Suppressor macrophage treated with lipopolysaccharide for 1 hour (primary cell): ENCODE data around the gene DELE1.
"Not testable (repeated sequence)": the region's sequence is repeated elsewhere in the genome, so short reads cannot be mapped to it uniquely, and the experiment has no call there.

ENCODE experiments used
- DNase-seq, 3 donors: peaks; one replicate each; pipeline ENCODE4 v3.0.0-alpha.2; 2020 to 2022

The DELE1 gene

DNA sequence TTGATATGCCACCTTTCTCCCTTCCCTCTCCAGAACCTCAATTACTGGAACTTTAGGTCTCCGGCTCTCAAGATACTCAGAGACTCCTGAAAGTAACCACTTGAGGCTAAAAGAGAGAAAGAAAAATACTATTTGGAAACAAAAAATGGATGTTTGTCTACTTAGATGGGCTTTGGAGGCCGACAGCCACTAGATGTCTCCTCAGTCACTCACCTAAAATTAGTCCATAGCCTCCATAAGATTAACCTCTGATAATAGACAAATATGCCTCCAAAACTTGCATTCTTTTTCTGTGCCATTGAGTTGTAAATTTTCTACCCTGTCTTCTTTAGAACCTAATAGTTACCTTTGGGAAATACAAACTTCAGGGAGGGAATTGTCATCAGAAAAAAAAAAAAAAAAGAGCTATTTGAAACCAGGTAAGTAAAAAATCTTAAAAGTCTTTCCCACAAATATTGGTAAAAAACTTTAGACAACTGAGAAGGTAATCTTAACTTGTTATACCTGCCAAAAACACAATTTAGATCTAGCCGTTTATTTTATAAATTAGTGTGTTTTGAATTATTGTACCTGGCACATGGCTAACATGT is 34.3 kb upstream of the DELE1 start:
- DNase-seq, result peak; percentile 26 to 31 (median 27)

DNA sequence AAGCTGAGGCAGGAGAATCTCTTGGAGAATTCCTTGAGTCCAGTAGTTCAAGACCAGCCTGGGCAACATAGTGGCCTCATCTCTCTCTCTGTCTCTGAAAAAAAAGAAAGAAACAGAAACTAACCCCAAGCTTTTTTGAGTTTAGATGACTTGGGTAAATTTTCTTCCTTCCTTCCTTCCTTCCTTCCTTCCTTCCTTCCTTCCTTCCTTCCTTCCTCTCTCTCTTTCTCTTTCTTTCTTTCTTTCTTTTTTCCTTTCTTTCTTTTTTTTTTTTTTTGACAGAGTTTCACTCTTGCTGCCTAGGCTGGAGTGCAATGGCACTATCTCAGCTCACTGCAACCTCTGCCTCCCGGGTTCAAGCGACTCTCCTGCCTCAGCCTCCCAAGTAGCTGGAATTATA is 33.2 kb upstream of the DELE1 start:
- DNase-seq, result not testable (repeated sequence)

DNA sequence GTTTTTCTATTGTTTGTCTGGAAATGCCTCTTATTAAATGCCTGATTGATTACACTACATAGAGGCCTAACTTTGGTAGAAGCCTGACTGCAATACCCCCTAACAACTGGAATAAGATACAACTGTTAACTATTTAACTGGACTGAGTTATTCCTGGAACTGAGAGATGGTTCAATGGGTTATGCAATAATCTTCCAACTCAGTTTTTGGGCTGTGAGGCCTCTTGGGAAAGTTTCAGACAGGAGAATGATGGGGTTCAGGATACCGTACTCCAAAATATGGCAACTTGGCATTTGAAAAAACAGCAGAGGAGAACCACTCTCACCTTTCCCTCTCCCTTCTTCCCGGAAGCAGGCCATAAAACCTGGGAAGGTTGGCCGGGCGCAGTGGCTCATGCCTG is 26.2 kb upstream of the DELE1 start:
- no peak for DNase-seq

DNA sequence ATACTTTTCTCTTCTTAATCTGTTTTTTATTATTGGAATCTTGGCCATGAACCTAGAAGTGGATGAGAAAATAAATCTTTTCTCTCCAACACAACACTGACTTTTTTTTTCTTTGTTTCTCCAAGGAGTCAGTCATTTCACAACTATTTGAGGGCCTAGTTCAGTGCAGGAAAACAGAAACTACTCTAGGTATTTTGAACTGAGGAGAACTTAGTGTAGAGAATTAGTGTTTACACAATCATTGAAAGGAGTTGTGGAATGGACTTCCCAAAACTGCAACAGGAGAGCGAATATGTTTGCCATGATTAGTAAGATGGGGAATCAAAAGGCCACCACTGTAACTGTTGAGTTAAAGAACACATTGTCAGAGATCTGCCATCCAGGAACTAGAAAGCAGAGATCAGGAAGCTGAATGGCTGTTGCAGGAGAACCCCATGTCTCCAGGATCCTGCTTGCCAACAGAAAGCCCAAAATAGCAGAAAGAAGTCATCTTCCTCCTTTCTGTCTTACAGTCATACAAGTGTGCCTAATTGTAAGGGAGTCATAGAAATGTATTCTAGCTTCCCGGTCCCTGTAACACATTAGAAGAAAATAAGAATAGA is 25.1 kb upstream of the DELE1 start:
- DNase-seq, result peak; percentile 54 to 69 (median 60)

DNA sequence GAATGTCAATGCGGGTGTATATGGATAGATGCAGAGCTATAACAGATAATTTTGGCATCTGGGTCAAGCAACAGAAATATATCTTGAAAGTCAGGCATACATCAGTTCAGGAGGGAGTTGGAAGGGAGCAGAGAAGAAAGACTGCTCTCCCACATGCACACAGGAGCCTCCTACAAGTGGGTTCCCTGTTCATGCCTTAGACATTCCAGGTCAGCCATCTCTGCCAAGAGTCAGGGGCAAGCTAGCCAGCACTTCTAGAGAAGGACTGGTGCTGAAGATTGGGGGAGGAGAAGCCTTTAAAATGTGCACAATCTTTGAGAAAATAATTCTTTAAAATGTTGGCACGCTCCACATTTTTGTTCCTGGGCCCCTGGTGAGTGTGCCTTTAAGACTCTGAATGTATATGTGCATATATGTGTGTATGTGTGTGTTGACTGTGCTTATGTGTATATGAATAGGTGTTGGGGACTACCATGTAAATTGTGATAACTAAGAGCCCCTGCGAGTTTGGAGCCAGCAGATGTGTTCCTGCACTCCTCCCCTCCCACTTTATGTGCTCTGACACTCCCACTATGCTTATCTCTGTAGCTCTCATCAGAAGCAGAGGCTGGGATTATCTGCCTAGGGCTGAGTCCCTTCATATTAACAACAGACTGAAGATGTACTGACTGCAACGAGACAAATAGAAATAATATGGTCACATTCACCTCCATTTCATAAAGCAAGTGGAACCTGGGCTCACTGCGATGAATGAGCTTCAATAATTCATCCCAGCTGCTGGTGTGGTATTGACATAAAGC is 21.5 kb upstream of the DELE1 start:
- no peak for DNase-seq

DNA sequence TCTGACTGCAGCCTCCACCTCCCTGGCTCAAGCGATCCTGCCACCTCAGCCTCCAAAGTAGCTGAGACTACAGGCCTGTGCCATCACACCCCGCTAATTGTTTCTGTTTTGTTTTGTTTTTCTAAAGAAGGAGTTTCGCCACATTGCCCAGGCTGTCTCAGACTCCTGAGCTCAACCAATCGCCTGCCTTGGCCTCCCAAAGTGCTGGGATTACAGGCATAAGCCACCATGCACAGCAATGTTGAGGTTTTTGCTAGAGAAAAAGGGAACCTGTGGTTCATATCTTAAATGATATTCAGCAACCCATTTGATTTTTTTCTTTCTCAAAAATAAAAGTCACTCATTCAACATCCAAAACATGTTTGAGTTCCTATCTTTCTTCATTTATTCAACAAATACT is 20.4 kb upstream of the DELE1 start:
- peak; percentile 44 to 45 (median 44) for DNase-seq

DNA sequence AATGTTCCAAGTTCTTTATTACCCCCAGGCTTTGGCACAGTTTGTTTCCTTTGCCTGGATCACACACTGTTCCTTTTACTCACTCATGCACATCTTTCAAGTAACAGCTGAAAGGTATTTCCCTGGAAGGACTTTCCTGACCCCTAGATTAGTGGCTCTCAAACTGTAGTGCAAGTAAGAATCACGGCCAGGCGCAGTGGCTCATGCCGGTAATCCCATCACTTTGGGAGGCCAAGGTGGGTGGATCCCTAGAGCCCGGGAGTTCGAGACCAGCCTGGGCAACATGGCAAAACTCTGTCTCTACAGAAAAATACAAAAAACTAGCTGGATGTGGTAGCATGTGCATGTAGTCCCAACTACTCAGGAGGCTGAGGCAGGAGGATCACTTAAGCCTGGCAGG is 19.1 kb upstream of the DELE1 start:
- DNase-seq, result no peak

DNA sequence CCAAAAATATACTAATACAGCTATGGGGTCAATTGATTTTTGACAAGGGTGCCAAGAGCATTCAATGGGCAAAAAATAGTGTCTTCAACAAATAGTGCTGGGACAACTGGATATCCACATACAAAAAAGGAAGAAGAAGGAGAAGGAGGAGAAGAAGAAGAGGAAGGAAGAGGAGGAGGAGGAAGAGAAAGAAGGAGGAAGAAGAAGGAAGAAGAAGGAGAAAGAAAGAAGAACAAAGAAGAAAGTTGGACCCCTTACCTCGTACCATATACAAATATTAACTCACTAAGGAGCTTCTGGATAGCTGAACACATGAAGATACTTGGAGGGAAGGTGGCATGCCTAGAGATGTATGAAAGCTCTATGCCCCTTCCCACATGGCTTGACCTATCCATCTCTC is 17.2 kb upstream of the DELE1 start:
- DNase-seq, result no peak

DNA sequence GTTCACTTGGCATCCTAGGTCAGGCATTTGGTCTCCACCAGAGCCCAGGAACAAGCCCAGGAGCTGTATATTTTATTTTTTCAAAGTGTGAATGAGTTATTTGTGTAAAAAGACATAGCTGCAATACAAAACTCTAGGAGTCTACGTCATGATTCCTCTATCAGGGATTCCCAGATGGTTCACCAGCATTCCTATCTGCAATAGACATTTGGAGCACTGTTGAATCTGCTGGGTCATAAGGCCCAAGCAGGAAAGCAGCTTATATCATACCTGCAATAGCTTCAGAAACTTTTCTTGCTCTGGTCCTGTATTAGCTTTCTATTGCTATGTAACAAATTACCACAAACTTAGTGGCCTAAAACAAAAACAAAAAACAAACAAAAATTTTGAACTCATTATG is 16.7 kb upstream of the DELE1 start:
- no peak for DNase-seq

DNA sequence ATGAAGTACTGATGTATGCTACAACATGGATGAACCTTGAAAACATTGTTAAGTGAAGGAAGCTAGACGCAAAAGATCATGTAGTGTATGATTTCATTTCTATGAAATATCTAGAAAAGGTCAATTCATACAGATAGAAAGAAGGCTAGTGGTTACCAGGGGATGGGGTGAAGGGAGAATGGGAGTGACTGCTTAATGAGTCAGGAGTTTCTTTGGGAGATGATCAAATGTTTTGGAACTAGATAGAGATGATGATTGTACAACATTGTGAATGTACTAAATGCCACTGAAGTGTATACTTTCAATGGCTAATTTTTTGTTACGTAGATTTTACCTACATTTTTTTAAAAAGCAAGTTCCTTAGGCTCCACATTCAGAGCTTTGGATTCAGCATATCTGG is 14.9 kb upstream of the DELE1 start:
- no peak for DNase-seq

DNA sequence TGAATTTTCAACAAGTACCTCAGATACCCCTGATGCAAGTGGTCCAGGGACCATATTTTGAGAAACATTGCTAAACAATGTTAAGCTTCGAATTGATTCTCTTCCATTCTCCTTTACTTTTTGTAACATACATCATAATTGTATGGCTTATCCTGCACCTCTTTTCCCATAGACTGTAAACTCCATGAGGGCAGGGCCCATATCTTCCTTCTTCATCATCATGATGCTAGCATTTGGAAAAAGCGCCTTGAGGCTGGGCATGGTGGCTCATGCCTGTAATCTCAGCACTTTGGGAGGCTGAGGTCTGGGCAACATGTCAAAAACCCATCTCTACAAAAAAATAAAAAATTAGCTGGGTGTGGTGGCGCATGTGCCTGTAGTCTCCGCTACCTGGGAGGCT is 14.5 kb upstream of the DELE1 start:
- DNase-seq, result no peak

DNA sequence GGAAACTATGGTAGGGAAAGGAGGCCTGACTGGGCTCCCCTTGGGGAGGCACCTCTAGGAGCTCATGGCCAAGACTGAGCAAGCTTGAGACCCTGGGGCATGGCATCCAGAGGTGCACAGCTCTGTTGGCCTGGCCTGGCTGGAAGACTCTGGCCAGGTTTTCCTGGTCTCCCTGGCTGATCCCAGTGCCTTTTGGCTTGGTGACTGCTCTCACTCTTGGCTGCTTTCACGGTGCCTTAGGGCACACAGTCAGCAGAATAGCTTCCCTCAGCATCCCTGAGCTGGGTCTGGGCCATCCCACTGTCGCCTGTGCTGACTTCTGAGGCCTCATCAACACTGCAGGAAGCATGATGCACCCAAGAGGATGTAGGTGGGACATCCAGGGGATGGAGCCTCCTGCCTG is 13.4 kb upstream of the DELE1 start:
- DNase-seq, result no peak

DNA sequence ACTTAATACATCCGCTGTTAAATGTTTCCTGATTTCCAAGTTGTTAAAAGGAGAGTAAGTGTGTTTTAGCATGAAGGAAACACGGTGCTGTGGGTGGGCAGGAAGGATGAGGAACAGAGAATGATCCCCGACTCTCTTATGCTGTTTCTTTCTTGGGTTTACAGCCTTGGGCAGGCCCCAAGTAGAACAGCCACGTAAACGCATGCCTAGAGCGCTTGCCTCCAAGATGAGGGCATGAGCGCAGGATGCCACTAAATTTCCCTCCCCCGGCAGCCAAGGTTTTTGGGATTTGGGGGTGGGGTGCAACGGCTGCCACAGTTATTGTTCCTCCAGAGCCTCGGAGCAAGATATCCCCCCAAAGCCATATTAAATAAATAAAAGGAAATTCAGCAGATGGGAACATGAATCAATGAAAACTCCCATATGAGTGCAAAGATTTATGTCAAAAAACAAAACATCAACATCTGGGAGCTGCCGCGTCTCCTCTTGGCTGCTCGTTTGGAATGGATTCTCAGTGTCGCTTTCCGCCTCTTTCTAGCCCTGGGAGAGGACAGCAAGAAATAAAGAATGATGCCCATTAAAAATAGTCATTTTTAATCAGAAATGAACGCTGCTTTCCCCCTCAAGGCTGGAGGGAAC is 10.0 kb upstream of the DELE1 start:
- no peak for DNase-seq

DNA sequence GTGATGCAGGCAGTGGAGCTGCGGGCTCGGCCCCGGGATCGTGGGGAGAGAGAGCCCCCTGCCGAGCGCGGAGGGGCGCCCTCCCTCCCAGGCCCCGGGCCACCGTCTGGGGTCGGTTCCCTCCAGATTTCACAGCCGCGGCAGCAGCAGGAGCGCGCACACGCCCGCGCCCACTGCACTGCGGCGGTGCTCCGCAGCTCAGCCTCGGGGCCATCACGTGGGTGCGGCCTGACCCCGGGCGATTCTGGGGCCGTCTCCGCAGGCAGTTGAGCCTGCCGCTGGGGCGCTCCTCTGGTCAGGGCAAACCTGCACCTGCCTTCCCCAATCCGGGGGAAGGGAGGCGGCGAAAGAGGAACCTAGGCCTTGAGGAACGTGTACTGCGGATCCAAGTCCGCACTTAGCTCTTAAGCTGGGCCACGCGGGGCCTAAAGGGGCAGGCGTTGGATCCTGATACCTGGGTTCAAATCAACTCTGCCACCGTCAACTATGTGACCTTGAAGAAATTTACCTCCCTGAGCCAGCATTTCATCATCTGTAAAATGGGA is 9.4 kb upstream of the DELE1 start:
- DNase-seq, result peak; percentile 46 to 65 (median 48)

DNA sequence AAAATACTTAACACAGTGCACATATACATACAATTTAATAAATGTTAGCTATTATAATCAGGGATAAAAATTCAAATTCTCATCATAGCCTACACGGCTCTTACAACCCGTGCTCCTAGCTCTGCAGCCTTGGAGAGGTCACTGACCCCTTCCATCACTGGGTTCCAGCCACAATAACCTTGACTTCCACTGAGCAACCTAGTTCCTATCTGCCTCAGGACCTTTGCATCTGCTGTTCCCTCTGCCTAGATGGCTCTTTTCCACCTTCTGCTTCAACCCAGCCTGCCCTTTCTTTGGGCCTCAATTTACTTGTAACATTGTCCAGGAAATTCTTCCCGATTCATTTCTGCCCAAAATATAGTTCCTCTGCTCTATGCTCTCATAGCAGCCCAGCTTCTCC is 8.9 kb upstream of the DELE1 start:
- DNase-seq, result no peak

DNA sequence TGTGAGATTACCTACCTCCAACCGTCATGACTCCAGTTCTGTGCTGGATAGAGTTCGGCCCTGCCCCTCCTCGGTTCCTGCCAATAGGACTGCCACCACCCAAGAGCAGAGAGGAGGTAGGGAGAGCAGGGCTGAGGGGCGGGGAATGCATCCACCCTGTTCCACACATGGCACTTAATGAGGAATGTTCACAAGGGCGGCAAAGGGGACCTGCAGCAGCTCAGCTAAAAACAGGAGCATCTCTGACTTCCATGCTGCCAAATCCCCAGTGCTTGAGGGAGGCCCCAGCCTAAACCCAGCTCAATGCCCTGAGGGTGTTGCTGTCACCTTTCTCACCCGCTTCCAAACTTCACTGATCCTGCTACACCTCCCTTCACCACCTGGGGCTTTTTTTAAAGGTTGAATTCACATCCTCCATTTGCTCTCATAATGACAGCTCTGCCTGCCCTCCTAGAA is 7.8 kb upstream of the DELE1 start:
- no peak for DNase-seq

DNA sequence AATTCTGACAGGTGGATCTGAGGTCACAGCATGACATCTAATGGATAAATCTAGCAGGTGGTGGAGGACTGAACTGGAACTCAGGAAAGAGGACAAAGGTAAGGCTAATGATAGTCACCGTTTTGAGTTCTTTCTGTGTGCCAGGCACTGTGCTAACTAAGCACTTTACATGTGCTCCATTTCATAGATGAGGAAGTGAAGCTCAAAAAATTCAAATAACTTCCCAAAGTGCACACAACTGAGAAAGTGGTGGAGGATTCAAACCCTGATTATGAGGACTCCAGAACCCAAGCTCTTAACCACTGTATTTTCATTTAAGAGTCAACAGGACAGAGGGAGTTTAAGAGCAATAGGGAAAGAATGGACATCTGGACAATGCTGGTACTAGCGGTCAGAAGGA is 7.1 kb upstream of the DELE1 start:
- peak in 1 of 3 donors; percentile 29 for DNase-seq

DNA sequence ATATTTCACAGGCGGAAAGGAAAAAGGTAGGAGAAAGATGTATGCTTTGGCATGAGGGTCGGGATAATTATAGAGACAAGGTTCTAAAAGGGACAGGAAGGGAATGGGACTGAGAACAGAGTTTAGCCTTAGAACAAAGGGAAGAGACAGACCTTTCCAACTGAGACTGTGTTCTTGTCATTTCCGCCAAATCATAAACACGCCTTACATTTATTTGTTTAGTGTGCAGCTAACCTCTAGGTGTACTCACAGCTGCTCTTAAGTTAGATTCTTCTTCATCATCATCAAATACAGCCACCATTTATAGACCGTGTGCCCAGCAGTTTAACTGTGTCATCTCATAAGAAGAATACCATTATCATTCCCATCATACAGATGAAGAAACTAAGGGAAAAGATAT is 5.9 kb upstream of the DELE1 start:
- no peak for DNase-seq

DNA sequence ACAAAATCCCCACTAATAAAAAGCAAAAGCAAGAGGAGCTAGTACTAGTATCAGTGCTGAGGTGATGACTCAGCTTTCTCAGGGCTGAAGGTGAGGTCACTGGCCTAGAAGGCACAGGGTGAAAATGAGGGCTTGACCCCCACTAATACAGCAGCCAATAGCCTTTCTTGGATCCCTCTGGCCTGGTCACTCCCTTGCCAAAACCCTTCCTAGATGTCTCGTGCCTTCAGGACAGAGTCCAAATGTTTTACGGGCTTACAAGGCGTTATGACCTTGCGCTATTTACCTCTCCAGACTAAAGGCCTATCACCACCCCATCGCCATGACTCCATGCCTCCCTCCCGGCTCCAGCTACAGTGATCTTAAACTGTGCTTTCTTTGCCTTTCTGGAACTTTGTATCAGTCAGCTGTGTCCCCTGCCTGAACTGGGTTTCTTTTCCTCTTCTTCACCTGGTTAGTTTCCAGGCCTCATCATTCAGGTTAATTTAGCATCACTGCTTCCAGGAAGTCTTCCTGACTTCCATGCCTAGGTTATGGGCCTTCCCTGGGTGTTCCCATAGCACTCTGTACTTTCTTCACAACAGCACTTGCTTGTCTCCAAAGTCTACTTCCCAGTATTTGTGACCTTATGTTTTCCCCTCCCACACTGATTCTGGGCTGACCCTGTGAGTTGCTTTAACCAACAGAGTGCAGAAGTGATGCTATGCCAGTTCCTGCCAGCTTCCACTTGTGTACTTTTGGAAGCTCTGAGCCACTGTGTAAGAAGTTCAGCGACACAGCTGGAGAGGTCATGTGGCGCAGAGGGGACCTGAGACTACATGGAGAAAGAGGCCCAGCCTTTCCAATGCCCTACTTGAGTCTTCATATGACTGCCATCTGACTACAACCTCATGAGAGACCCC is 4.2 kb upstream of the DELE1 start:
- peak; percentile 77 to 85 (median 78) for DNase-seq

DNA sequence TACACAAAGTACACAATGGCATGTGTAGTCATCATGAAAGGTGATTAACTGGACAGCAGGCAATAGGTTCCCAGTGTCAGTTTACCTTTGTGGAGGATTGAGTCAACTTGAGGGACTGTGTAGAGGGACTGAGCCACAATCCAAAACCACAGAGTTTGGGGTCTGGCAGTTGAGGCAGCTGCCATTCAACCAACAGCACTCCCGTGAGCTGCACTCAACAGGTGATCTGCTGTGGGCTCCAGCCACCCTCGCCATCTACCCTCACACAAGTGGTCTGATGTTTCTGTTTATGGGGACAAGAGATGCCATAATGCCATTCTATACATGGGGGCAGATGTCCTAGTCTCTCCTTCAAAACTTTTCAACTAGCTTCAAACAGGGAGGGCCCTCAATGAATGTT is 2.9 kb upstream of the DELE1 start:
- DNase-seq, result no peak

DNA sequence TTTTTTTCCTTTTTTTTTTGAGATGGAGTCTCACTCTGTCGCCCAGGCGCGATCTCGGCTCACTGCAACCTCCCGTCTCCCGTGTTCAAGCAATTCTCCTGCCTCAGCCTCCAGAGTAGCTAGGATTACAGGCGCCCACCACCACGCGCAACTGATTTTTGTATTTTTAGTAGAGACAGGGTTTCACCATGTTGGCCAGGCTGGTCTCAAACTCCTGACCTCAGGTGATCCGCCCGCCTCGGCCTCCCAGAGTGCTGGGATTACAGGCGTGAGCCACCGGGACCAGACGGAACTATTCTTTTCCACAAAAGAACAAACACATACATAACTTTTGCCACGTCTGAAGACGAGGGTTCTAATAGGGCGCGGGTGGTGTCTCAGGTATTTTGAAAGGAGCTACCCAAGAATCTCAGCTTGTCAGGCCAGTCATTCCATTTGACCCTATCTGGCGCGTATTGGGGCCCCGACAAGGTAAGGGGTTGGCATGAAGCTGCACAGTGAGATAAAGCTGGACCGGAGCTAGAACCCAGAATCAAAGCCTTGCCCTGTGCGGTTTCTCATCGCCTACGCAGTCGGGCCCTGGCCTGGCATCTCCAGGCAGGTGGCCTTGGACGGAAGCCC is 734 bp upstream of the DELE1 start:
- not testable (repeated sequence) for DNase-seq

DNA sequence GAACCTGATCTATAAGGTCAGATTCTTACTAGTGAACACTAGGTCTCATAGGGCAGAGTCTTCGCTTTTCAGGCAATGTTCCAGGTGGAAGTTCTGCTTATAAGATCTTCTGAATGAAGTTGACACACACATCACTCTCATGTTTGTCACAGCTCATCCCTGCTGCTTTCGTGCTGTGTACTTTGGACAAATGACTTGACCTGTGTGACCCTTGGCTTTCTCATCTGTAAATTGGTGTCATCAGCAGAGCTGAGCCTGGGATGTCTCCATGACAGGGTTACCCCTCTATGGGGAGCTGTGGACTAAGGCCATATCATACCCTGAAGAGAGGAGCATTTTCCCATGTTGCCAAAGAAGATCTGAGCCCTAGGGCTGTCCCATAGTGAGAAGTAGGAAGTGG is 2.8 kb downstream of the DELE1 start:
- no peak for DNase-seq
